T-helper 17 cell (primary cell): ENCODE data around the gene LGALS9B. TPM values are rescaled to one million over a fixed set of nuclear protein-coding genes. Genes with fewer than 3 reads are reported as not detected.
"Not testable (repeated sequence)": the region's sequence is repeated elsewhere in the genome, so short reads cannot be mapped to it uniquely, and the experiment has no call there.

Experiments
- ATAC-seq: fragments of 150-1000 bp; cut with Tn5 transposase; 2 replicates; pipeline ENCODE4 v1.10.0; 2021; ENCODE audit warnings: mild to moderate bottlenecking, moderate library complexity
- DNase-seq, 3 donors: peaks; one replicate each; pipeline versions ENCODE4 v3.0.0 to v3.0.0-alpha.2; 2020 to 2021
- H3K9me3 ChIP-seq: one replicate; pipeline ENCODE4 v1.7.0; 2013; ENCODE audit warnings: low read length, mild to moderate bottlenecking; ENCODE audit not compliant: control insufficient read depth, poor library complexity, severe bottlenecking
- H3K27ac Mint-ChIP-seq: one replicate; pipeline ENCODE4 v1.8.0; 2022; ENCODE audit warnings: mild to moderate bottlenecking, moderate library complexity, mixed read lengths
- H3K27me3 Mint-ChIP-seq: one replicate; pipeline ENCODE4 v1.8.0; 2022; ENCODE audit warnings: mixed read lengths
- H3K36me3 Mint-ChIP-seq: one replicate; pipeline ENCODE4 v1.8.0; 2022; ENCODE audit warnings: low read depth, mixed read lengths
- H3K4me1 Mint-ChIP-seq: one replicate; pipeline ENCODE4 v1.8.0; 2022; ENCODE audit warnings: mild to moderate bottlenecking, mixed read lengths
- H3K4me3 Mint-ChIP-seq: one replicate; pipeline ENCODE4 v1.8.0; 2022; ENCODE audit warnings: mild to moderate bottlenecking, moderate library complexity, mixed read lengths
- total RNA-seq, 4 donors: library from RNA in 2 of 4; stranded (reverse) in 2 of 4; gene quantifications; one replicate each; pipeline ENCODE4 v1.2.3 and lab custom pipeline; 2022 to 2026

The LGALS9B gene
- total RNA-seq, 2 donors from 2014 or later, result not detected

- not testable (repeated sequence) for H3K9me3 ChIP-seq, H3K4me1 Mint-ChIP-seq, H3K4me3 Mint-ChIP-seq, H3K36me3 Mint-ChIP-seq, DNase-seq, H3K27me3 Mint-ChIP-seq, ATAC-seq, H3K27ac Mint-ChIP-seq
Measured at GRCh38 chr17:20492099-20492498, 24.8 kb upstream of the LGALS9B start.

GRCh38 chr17:20484930-20485329, 17.6 kb upstream of the LGALS9B start:
- H3K27ac Mint-ChIP-seq, H3K4me1 Mint-ChIP-seq, H3K4me3 Mint-ChIP-seq, H3K36me3 Mint-ChIP-seq, H3K27me3 Mint-ChIP-seq, H3K9me3 ChIP-seq, ATAC-seq, DNase-seq: not testable (repeated sequence)

GRCh38 chr17:20479889-20480591, 12.7 kb upstream of the LGALS9B start:
- H3K36me3 Mint-ChIP-seq, ATAC-seq, H3K27me3 Mint-ChIP-seq: not testable (repeated sequence)

GRCh38 chr17:20477398-20478071, 10.2 kb upstream of the LGALS9B start:
- not testable (repeated sequence) for ATAC-seq

More at GRCh38 chr17:20479889-20480591, 12.7 kb upstream of the LGALS9B start:
- not testable (repeated sequence) for H3K27ac Mint-ChIP-seq, DNase-seq, H3K4me1 Mint-ChIP-seq, H3K9me3 ChIP-seq, H3K4me3 Mint-ChIP-seq

GRCh38 chr17:20475137-20475831, 7.9 kb upstream of the LGALS9B start:
- H3K4me1 Mint-ChIP-seq, H3K27me3 Mint-ChIP-seq, H3K4me3 Mint-ChIP-seq, H3K9me3 ChIP-seq, H3K36me3 Mint-ChIP-seq, DNase-seq, H3K27ac Mint-ChIP-seq, ATAC-seq: not testable (repeated sequence)

More at GRCh38 chr17:20477398-20478071, 10.2 kb upstream of the LGALS9B start:
- H3K36me3 Mint-ChIP-seq, H3K27me3 Mint-ChIP-seq, H3K9me3 ChIP-seq, H3K4me1 Mint-ChIP-seq, H3K4me3 Mint-ChIP-seq, H3K27ac Mint-ChIP-seq, DNase-seq: not testable (repeated sequence)

- not testable (repeated sequence) for DNase-seq, H3K9me3 ChIP-seq, ATAC-seq, H3K4me3 Mint-ChIP-seq, H3K4me1 Mint-ChIP-seq, H3K27ac Mint-ChIP-seq, H3K36me3 Mint-ChIP-seq, H3K27me3 Mint-ChIP-seq
Measured at GRCh38 chr17:20474081-20474480, 6.7 kb upstream of the LGALS9B start.

- H3K27ac Mint-ChIP-seq, H3K27me3 Mint-ChIP-seq, H3K9me3 ChIP-seq, DNase-seq, H3K4me3 Mint-ChIP-seq, ATAC-seq, H3K4me1 Mint-ChIP-seq, H3K36me3 Mint-ChIP-seq: not testable (repeated sequence)
Measured at GRCh38 chr17:20469946-20470345, 2.6 kb upstream of the LGALS9B start.

GRCh38 chr17:20469107-20469506, 1.8 kb upstream of the LGALS9B start:
- H3K4me1 Mint-ChIP-seq, ATAC-seq, DNase-seq, H3K9me3 ChIP-seq, H3K36me3 Mint-ChIP-seq, H3K27me3 Mint-ChIP-seq, H3K27ac Mint-ChIP-seq, H3K4me3 Mint-ChIP-seq: not testable (repeated sequence)

GRCh38 chr17:20466999-20467398, 340 bp downstream of the LGALS9B start:
- not testable (repeated sequence) for H3K27me3 Mint-ChIP-seq, H3K4me3 Mint-ChIP-seq, H3K4me1 Mint-ChIP-seq, ATAC-seq, H3K36me3 Mint-ChIP-seq, DNase-seq, H3K9me3 ChIP-seq, H3K27ac Mint-ChIP-seq

- H3K36me3 Mint-ChIP-seq, H3K4me3 Mint-ChIP-seq: not testable (repeated sequence)
Measured at GRCh38 chr17:20466553-20466952, 786 bp downstream of the LGALS9B start.

GRCh38 chr17:20465535-20465934, 1.8 kb downstream of the LGALS9B start:
- not testable (repeated sequence) for H3K36me3 Mint-ChIP-seq, ATAC-seq, H3K9me3 ChIP-seq, H3K27me3 Mint-ChIP-seq, DNase-seq, H3K27ac Mint-ChIP-seq, H3K4me3 Mint-ChIP-seq, H3K4me1 Mint-ChIP-seq

More at GRCh38 chr17:20466553-20466952, 786 bp downstream of the LGALS9B start:
- not testable (repeated sequence) for H3K27ac Mint-ChIP-seq, H3K4me1 Mint-ChIP-seq, H3K9me3 ChIP-seq, H3K27me3 Mint-ChIP-seq, ATAC-seq, DNase-seq

GRCh38 chr17:20464854-20465414, 2.4 kb downstream of the LGALS9B start:
- H3K36me3 Mint-ChIP-seq, H3K27ac Mint-ChIP-seq: not testable (repeated sequence)

GRCh38 chr17:20462158-20462557, 5.2 kb downstream of the LGALS9B start:
- H3K27ac Mint-ChIP-seq, H3K36me3 Mint-ChIP-seq, ATAC-seq: not testable (repeated sequence)

More at GRCh38 chr17:20464854-20465414, 2.4 kb downstream of the LGALS9B start:
- DNase-seq, H3K9me3 ChIP-seq, ATAC-seq, H3K4me3 Mint-ChIP-seq, H3K27me3 Mint-ChIP-seq, H3K4me1 Mint-ChIP-seq: not testable (repeated sequence)

More at GRCh38 chr17:20462158-20462557, 5.2 kb downstream of the LGALS9B start:
- not testable (repeated sequence) for H3K9me3 ChIP-seq, H3K4me1 Mint-ChIP-seq, H3K27me3 Mint-ChIP-seq, DNase-seq, H3K4me3 Mint-ChIP-seq
